GM10847 (cell line): ENCODE results near the gene TOR1B.

Experiments
- POLR2A ChIP-seq: IDR thresholded peaks from 2 replicates; pipeline ENCODE4 v1.6.1; 2011; ENCODE audit not compliant: insufficient read length; ENCODE audit errors: extremely low read depth

The TOR1B gene

GRCh38 chr9:129802833-129803675 lies at the start of gene TOR1B:
TOR1B (plus strand) TSS chr9:129803184; CDS start chr9:129803213, 29 bp downstream.
- peak; percentile 72 for TF ChIP-seq POLR2A

- no peak for TF ChIP-seq POLR2A
These were observed 47.8 kb upstream of the TOR1B start for GRCh38 chr9:129755151-129755550.

- no peak for TF ChIP-seq POLR2A
These were observed 46.8 kb upstream of the TOR1B start for GRCh38 chr9:129756191-129756590.

- no peak for TF ChIP-seq POLR2A
These were observed 45.9 kb upstream of the TOR1B start for GRCh38 chr9:129757045-129757444.

- no peak for TF ChIP-seq POLR2A
These were observed 43.7 kb upstream of the TOR1B start for GRCh38 chr9:129759319-129759718.

- TF ChIP-seq POLR2A = no peak
These were observed 43.0 kb upstream of the TOR1B start for GRCh38 chr9:129759804-129760502.

- TF ChIP-seq POLR2A = no peak
These were observed 41.6 kb upstream of the TOR1B start for GRCh38 chr9:129761293-129761900.

- TF ChIP-seq POLR2A = no peak
These were observed 41.0 kb upstream of the TOR1B start for GRCh38 chr9:129761901-129762369.

GRCh38 chr9:129762985-129763926 lies 39.7 kb upstream of the TOR1B start:
- TF ChIP-seq POLR2A = no peak

- no peak for TF ChIP-seq POLR2A
These were observed 37.1 kb upstream of the TOR1B start for GRCh38 chr9:129765764-129766317.

- TF ChIP-seq POLR2A = no peak
These were observed 34.5 kb upstream of the TOR1B start for GRCh38 chr9:129768486-129768885.

GRCh38 chr9:129769669-129770068 lies 33.3 kb upstream of the TOR1B start:
- no peak for TF ChIP-seq POLR2A

- no peak for TF ChIP-seq POLR2A
These were observed 32.2 kb upstream of the TOR1B start for GRCh38 chr9:129770741-129771140.

GRCh38 chr9:129773262-129774048 lies 29.5 kb upstream of the TOR1B start:
- no peak for TF ChIP-seq POLR2A
